ENCODE results near the gene MISP3.

MISP3 gene

GRCh38 chr19:14089662-14090508, 17.3 kb downstream of the MISP3 start:
- FAIRE-seq, result no peak
- DNase-seq (ENCODE audit: insufficient read length, low spot score), result no peak
- TF ChIP-seq CTCF (IDR thresholded peaks at IDR 0.05; ENCODE audit: insufficient read depth, missing control alignments), result peak; percentile 9

GRCh38 chr19:14090509-14091080, 18.0 kb downstream of the MISP3 start, which contains the start of gene SAMD1:
Gene SAMD1 (minus strand): TSS chr19:14090751.
- TF ChIP-seq CTCF (IDR thresholded peaks at IDR 0.05; ENCODE audit: insufficient read depth, missing control alignments), result no peak
- FAIRE-seq (no peak), DNase-seq (ENCODE audit: insufficient read length, low spot score) (peak; percentile 78)

GRCh38 chr19:14091081-14091812, 18.7 kb downstream of the MISP3 start:
- TF ChIP-seq CTCF (IDR thresholded peaks at IDR 0.05; ENCODE audit: insufficient read depth, missing control alignments), result peak; percentile 12
- FAIRE-seq (no peak), DNase-seq (ENCODE audit: insufficient read length, low spot score) (peak; percentile 73)

- TF ChIP-seq CTCF (IDR thresholded peaks at IDR 0.05; ENCODE audit: insufficient read depth, missing control alignments), result no peak
- DNase-seq (ENCODE audit: insufficient read length, low spot score), result no peak
- no peak for FAIRE-seq
Observed at GRCh38 chr19:14091813-14092462, 19.4 kb downstream of the MISP3 start.

GRCh38 chr19:14093117-14093823, 20.7 kb downstream of the MISP3 start:
- FAIRE-seq (no peak), DNase-seq (ENCODE audit: insufficient read length, low spot score) (no peak)
- no peak for TF ChIP-seq CTCF (IDR thresholded peaks at IDR 0.05; ENCODE audit: insufficient read depth, missing control alignments)

- DNase-seq (ENCODE audit: insufficient read length, low spot score), result no peak
- no peak for FAIRE-seq
- TF ChIP-seq CTCF (IDR thresholded peaks at IDR 0.05; ENCODE audit: insufficient read depth, missing control alignments), result no peak
Observed at GRCh38 chr19:14094854-14095253, 22.3 kb downstream of the MISP3 start.
